HG03175 (cell line): ENCODE data around the gene SAV1.
"Not testable (repeated sequence)": the region's sequence is repeated elsewhere in the genome, so short reads cannot be mapped to it uniquely, and the experiment has no call there.

Experiments
- ATAC-seq: cut with Tn5 transposase; IDR thresholded peaks from one replicate; pipeline ENCODE4 v1.9.1; 2021; ENCODE audit warnings: mild to moderate bottlenecking, moderate library complexity; ENCODE audit not compliant: unreplicated experiment

SAV1 gene

GRCh38 chr14:50666772-50667683 lies 1.1 kb downstream of the SAV1 start:
- peak; percentile 2 for ATAC-seq

- not testable (repeated sequence) for ATAC-seq
These were observed 2.8 kb downstream of the SAV1 start for GRCh38 chr14:50665300-50665699.

GRCh38 chr14:50664579-50664978 lies 3.5 kb downstream of the SAV1 start:
- not testable (repeated sequence) for ATAC-seq

- ATAC-seq = no peak
These were observed 8.7 kb downstream of the SAV1 start for GRCh38 chr14:50659327-50659974.

GRCh38 chr14:50658203-50658602 lies 9.9 kb downstream of the SAV1 start:
- ATAC-seq = no peak

GRCh38 chr14:50657753-50658152 lies 10.4 kb downstream of the SAV1 start:
- ATAC-seq = no peak

GRCh38 chr14:50656776-50657175 lies 11.3 kb downstream of the SAV1 start:
- ATAC-seq = no peak

GRCh38 chr14:50649691-50650090 lies 18.4 kb downstream of the SAV1 start:
- ATAC-seq = no peak

- no peak for ATAC-seq
These were observed 20.4 kb downstream of the SAV1 start for GRCh38 chr14:50647753-50648152.

GRCh38 chr14:50647282-50647681 lies 20.8 kb downstream of the SAV1 start:
- ATAC-seq = peak; percentile 84

GRCh38 chr14:50635141-50635540 lies 33.0 kb downstream of the SAV1 start:
- no peak for ATAC-seq

- ATAC-seq = no peak
These were observed 34.2 kb downstream of the SAV1 start for GRCh38 chr14:50633954-50634353.

- no peak for ATAC-seq
These were observed 36.7 kb downstream of the SAV1 start for GRCh38 chr14:50631408-50631821.

GRCh38 chr14:50624947-50625346 lies 43.2 kb downstream of the SAV1 start:
- ATAC-seq = not testable (repeated sequence)

GRCh38 chr14:50624447-50624846 lies 43.7 kb downstream of the SAV1 start:
- no peak for ATAC-seq

- no peak for ATAC-seq
These were observed 45.1 kb downstream of the SAV1 start for GRCh38 chr14:50622978-50623377.

- ATAC-seq = no peak
These were observed 47.8 kb downstream of the SAV1 start for GRCh38 chr14:50620341-50620740.

GRCh38 chr14:50619569-50620141 lies 48.5 kb downstream of the SAV1 start:
- ATAC-seq = peak; percentile 63

- no peak for ATAC-seq
These were observed 51.8 kb downstream of the SAV1 start for GRCh38 chr14:50616275-50616674.

- ATAC-seq = no peak
These were observed 52.6 kb downstream of the SAV1 start for GRCh38 chr14:50615552-50615951.

GRCh38 chr14:50615056-50615455 lies 53.0 kb downstream of the SAV1 start:
- ATAC-seq = no peak

GRCh38 chr14:50612806-50613205 lies 55.3 kb downstream of the SAV1 start:
- no peak for ATAC-seq
